WTC11 (cell line): ENCODE measurements around the gene SUPT5H. TPM values are rescaled to one million over a fixed set of nuclear protein-coding genes. Genes with fewer than 3 reads are reported as not detected.

Experiments used
- AR ChIP-seq: fragments of 250-450 bp; sonication (Bioruptor Pico); IDR thresholded peaks from 2 replicates; pipeline ENCODE4 v1.9.0; 2021; ENCODE audit warnings: mild to moderate bottlenecking
- ATF3 ChIP-seq: sonication (generic); formaldehyde crosslinking; conservative IDR thresholded peaks from 2 replicates; pipeline ENCODE4 v1.8.1; 2022; ENCODE audit warnings: mild to moderate bottlenecking, missing genetic modification reagents
- CREM ChIP-seq: sonication (generic); formaldehyde crosslinking; IDR thresholded peaks from 2 replicates; pipeline ENCODE4 v1.8.1; 2022; ENCODE audit warnings: mild to moderate bottlenecking, missing genetic modification reagents, moderate library complexity
- CTCF ChIP-seq: fragments of 200-600 bp; IDR thresholded peaks from 2 replicates; pipeline ENCODE4 v1.8.0; 2022; ENCODE audit warnings: antibody characterized with exemption
- E2F4 ChIP-seq: sonication (generic); formaldehyde crosslinking; IDR thresholded peaks from 2 replicates; pipeline ENCODE4 v1.8.1; 2022; ENCODE audit warnings: low read depth, mild to moderate bottlenecking, moderate library complexity, missing genetic modification reagents, borderline replicate concordance
- ESRRA ChIP-seq: sonication (generic); formaldehyde crosslinking; IDR thresholded peaks from 2 replicates; pipeline ENCODE4 v1.8.1; 2022; ENCODE audit warnings: mild to moderate bottlenecking, missing genetic modification reagents, borderline replicate concordance
- FOXP4 ChIP-seq: sonication (generic); formaldehyde crosslinking; IDR thresholded peaks from 2 replicates; pipeline ENCODE4 v1.8.0; 2022; ENCODE audit warnings: mild to moderate bottlenecking, missing genetic modification reagents
- GRHL2 ChIP-seq: fragments of 250-450 bp; sonication (Bioruptor Pico); IDR thresholded peaks from 2 replicates; pipeline ENCODE4 v1.8.0; 2022; ENCODE audit warnings: mild to moderate bottlenecking, moderate library complexity; ENCODE audit not compliant: insufficient replicate concordance, severe bottlenecking
- GTF2I ChIP-seq: fragments of 250-450 bp; sonication (Bioruptor Pico); conservative IDR thresholded peaks from 2 replicates; pipeline ENCODE4 v1.4.0; 2021; ENCODE audit warnings: mild to moderate bottlenecking
- HMGA2 ChIP-seq: fragments of 250-450 bp; sonication (Bioruptor Pico); IDR thresholded peaks from 2 replicates; pipeline ENCODE4 v1.4.0; 2021; ENCODE audit warnings: mild to moderate bottlenecking, moderate library complexity
- MAX ChIP-seq: sonication (generic); formaldehyde crosslinking; IDR thresholded peaks from 2 replicates; pipeline ENCODE4 v1.8.0; 2022; ENCODE audit warnings: mild to moderate bottlenecking, missing genetic modification reagents
- NR1H2 ChIP-seq: sonication (generic); formaldehyde crosslinking; IDR thresholded peaks from 2 replicates; pipeline ENCODE4 v1.9.0; 2021; ENCODE audit warnings: mild to moderate bottlenecking, moderate library complexity, missing genetic modification reagents
- OVOL2 ChIP-seq: fragments of 250-450 bp; sonication (Bioruptor Pico); IDR thresholded peaks from 2 replicates; pipeline ENCODE4 v1.9.0; 2021; ENCODE audit warnings: mild to moderate bottlenecking, borderline replicate concordance
- PREB ChIP-seq: sonication (generic); formaldehyde crosslinking; IDR thresholded peaks from 2 replicates; pipeline ENCODE4 v1.8.1; 2022; ENCODE audit warnings: mild to moderate bottlenecking, missing genetic modification reagents, moderate library complexity, borderline replicate concordance
- RELA ChIP-seq: sonication (generic); formaldehyde crosslinking; IDR thresholded peaks from 2 replicates; pipeline ENCODE4 v1.8.1; 2022; ENCODE audit warnings: missing genetic modification reagents, mild to moderate bottlenecking, borderline replicate concordance
- RORB ChIP-seq: fragments of 250-450 bp; sonication (Bioruptor Pico); IDR thresholded peaks from 2 replicates; pipeline ENCODE4 v1.9.0; 2021; ENCODE audit warnings: mild to moderate bottlenecking
- TEAD4 ChIP-seq: sonication (generic); formaldehyde crosslinking; IDR thresholded peaks from 2 replicates; pipeline ENCODE4 v1.8.0; 2022; ENCODE audit warnings: mild to moderate bottlenecking, missing genetic modification reagents
- ZNF138 ChIP-seq: sonication (generic); formaldehyde crosslinking; conservative IDR thresholded peaks from 2 replicates; pipeline ENCODE4 v1.8.1; 2022; ENCODE audit warnings: mild to moderate bottlenecking, moderate library complexity, missing genetic modification reagents
- ZNF232 ChIP-seq: sonication (generic); formaldehyde crosslinking; IDR thresholded peaks from 2 replicates; pipeline ENCODE4 v1.8.0; 2022; ENCODE audit warnings: mild to moderate bottlenecking, missing genetic modification reagents
- ZNF281 ChIP-seq: sonication (generic); formaldehyde crosslinking; IDR thresholded peaks from 2 replicates; pipeline ENCODE4 v1.8.0; 2023; ENCODE audit warnings: mild to moderate bottlenecking, missing genetic modification reagents
- ZNF317 ChIP-seq: sonication (generic); formaldehyde crosslinking; IDR thresholded peaks from 2 replicates; pipeline ENCODE4 v1.8.1; 2023; ENCODE audit warnings: low read depth, mild to moderate bottlenecking, moderate library complexity, missing genetic modification reagents, borderline replicate concordance
- ZNF416 ChIP-seq: fragments of 250-450 bp; sonication (Bioruptor Pico); IDR thresholded peaks from 2 replicates; pipeline ENCODE4 v1.9.0; 2021; ENCODE audit warnings: mild to moderate bottlenecking, inconsistent platforms
- ZNF423 ChIP-seq: fragments of 250-450 bp; sonication (Bioruptor Pico); IDR thresholded peaks from 2 replicates; pipeline ENCODE4 v2.1.2; 2022; ENCODE audit warnings: mild to moderate bottlenecking, moderate library complexity
- ZSCAN18 ChIP-seq: fragments of 250-450 bp; sonication (Bioruptor Pico); IDR thresholded peaks from 2 replicates; pipeline ENCODE4 v2.1.2; 2022; ENCODE audit warnings: mild to moderate bottlenecking, moderate library complexity
- total RNA-seq: library from RNA; stranded (reverse); gene quantifications from 3 replicates; pipeline ENCODE4 v1.2.3, GENCODE V29; 2021

The SUPT5H gene
- total RNA-seq, 1 experiment from 2014 or later = 135 TPM

- TF ChIP-seq AR = no peak; the same call in 1 of the 2 replicates
- no peak for TF ChIP-seq OVOL2 (CRISPR knock-in tag)
- no peak for TF ChIP-seq ZNF317 (CRISPR knock-in tag)
- no peak for TF ChIP-seq ZNF416 (CRISPR knock-in tag)
- TF ChIP-seq ZNF423 (CRISPR knock-in tag) = no peak
- TF ChIP-seq ESRRA (CRISPR knock-in tag) = no peak
- no peak for TF ChIP-seq GTF2I
- TF ChIP-seq ZNF138 (CRISPR knock-in tag) = no peak
- peak; percentile 70 for TF ChIP-seq MAX
- 0 out of 2 replicates have a peak, but pooled peaks have one; percentile 20 for TF ChIP-seq ATF3 (CRISPR knock-in tag)
- TF ChIP-seq ZNF232 (CRISPR knock-in tag) = no peak
- TF ChIP-seq CTCF = no peak
- TF ChIP-seq GRHL2 = no peak
- no peak for TF ChIP-seq CREM (CRISPR knock-in tag)
- no peak for TF ChIP-seq RELA (CRISPR knock-in tag)
- TF ChIP-seq HMGA2 = no peak
- TF ChIP-seq ZNF281 (CRISPR knock-in tag) = no peak
- no peak for TF ChIP-seq RORB (CRISPR knock-in tag)
- no peak for TF ChIP-seq NR1H2 (CRISPR knock-in tag)
- TF ChIP-seq E2F4 = no peak
- no peak for TF ChIP-seq PREB
- TF ChIP-seq FOXP4 (CRISPR knock-in tag) = no peak
- no peak for TF ChIP-seq ZSCAN18 (CRISPR knock-in tag)
- TF ChIP-seq TEAD4 = no peak
These were observed 14.4 kb upstream of the SUPT5H start (continued) for GRCh38 chr19:39430675-39431593.
